WTC11 (cell line): ENCODE data around the gene TAF3. TPM values are rescaled to one million over a fixed set of nuclear protein-coding genes. Genes with fewer than 3 reads are reported as not detected.
A peak's percentile ranks its signal among the peaks of the same experiment; 100 is the strongest.

Experiments
- ATAC-seq: fragments of 200-7000 bp; cut with Tn5 transposase; 2 replicates; pipeline ENCODE4 v1.10.0; 2021; ENCODE audit warnings: mild to moderate bottlenecking, moderate library complexity
- CTCF ChIA-PET: fragments of 300-600 bp; sonication (Branson Sonifier 250); formaldehyde crosslinking; loops from one replicate; lab custom pipeline; 2021; ENCODE audit warnings: antibody characterized with exemption; lab: Charles Lee
- POLR2A ChIA-PET: fragments of 350-600 bp; sonication (Branson Sonifier 250); formaldehyde crosslinking; loops from one replicate; lab custom pipeline; 2021; ENCODE audit warnings: antibody characterized with exemption; lab: Charles Lee
- DNase-seq: peaks from one replicate; pipeline ENCODE4 v3.0.0; 2021; ENCODE audit warnings: low spot score
- H3K27ac Mint-ChIP-seq: 2 replicates; pipeline ENCODE4 v1.8.0; 2021; ENCODE audit warnings: mixed read lengths
- H3K27me3 Mint-ChIP-seq: 2 replicates; pipeline ENCODE4 v1.8.0; 2021; ENCODE audit warnings: low read depth, mild to moderate bottlenecking, moderate library complexity, mixed read lengths
- H3K36me3 Mint-ChIP-seq: 2 replicates; pipeline ENCODE4 v1.8.0; 2021; ENCODE audit warnings: mixed read lengths
- H3K4me1 Mint-ChIP-seq: 2 replicates; pipeline ENCODE4 v1.8.0; 2022; ENCODE audit warnings: mixed read lengths
- H3K4me3 Mint-ChIP-seq: 2 replicates; pipeline ENCODE4 v1.8.0; 2021; ENCODE audit warnings: mild to moderate bottlenecking, moderate library complexity, mixed read lengths
- H3K9me3 Mint-ChIP-seq: 2 replicates; pipeline ENCODE4 v1.8.0; 2021; ENCODE audit warnings: mixed read lengths
- CBFB ChIP-seq: sonication (generic); formaldehyde crosslinking; IDR thresholded peaks from 2 replicates; pipeline ENCODE4 v1.8.1; 2022; ENCODE audit warnings: mild to moderate bottlenecking, low read depth, missing genetic modification reagents
- CDX4 ChIP-seq: fragments of 250-450 bp; sonication (Bioruptor Pico); IDR thresholded peaks from 2 replicates; pipeline ENCODE4 v1.9.0; 2021; ENCODE audit warnings: moderate library complexity, mild to moderate bottlenecking, inconsistent platforms, borderline replicate concordance
- CREB1 ChIP-seq: sonication (generic); formaldehyde crosslinking; IDR thresholded peaks from 2 replicates; pipeline ENCODE4 v1.8.0; 2023; ENCODE audit warnings: mild to moderate bottlenecking, missing genetic modification reagents
- ESRRA ChIP-seq: sonication (generic); formaldehyde crosslinking; IDR thresholded peaks from 2 replicates; pipeline ENCODE4 v1.8.1; 2022; ENCODE audit warnings: mild to moderate bottlenecking, missing genetic modification reagents, borderline replicate concordance
- ETV6 ChIP-seq: sonication (generic); formaldehyde crosslinking; IDR thresholded peaks from 2 replicates; pipeline ENCODE4 v1.8.1; 2022; ENCODE audit warnings: mild to moderate bottlenecking, missing genetic modification reagents
- FOXK1 ChIP-seq: sonication (generic); formaldehyde crosslinking; IDR thresholded peaks from 2 replicates; pipeline ENCODE4 v1.8.0; 2022; ENCODE audit warnings: mild to moderate bottlenecking, moderate library complexity, missing genetic modification reagents
- FOXP1 ChIP-seq: sonication (generic); formaldehyde crosslinking; IDR thresholded peaks from 2 replicates; pipeline ENCODE4 v1.8.0; 2022; ENCODE audit warnings: missing genetic modification reagents, mild to moderate bottlenecking, moderate library complexity, borderline replicate concordance
- KAT7 ChIP-seq: sonication (generic); formaldehyde crosslinking; IDR thresholded peaks from 2 replicates; pipeline ENCODE4 v1.8.1; 2023; ENCODE audit warnings: missing genetic modification reagents, mild to moderate bottlenecking, borderline replicate concordance
- TP53 ChIP-seq: sonication (generic); formaldehyde crosslinking; IDR thresholded peaks from 2 replicates; pipeline ENCODE4 v1.8.1; 2023; ENCODE audit warnings: mild to moderate bottlenecking, missing genetic modification reagents
- USF1 ChIP-seq: sonication (generic); formaldehyde crosslinking; IDR thresholded peaks from 2 replicates; pipeline ENCODE4 v1.8.0; 2022; ENCODE audit warnings: mild to moderate bottlenecking, missing genetic modification reagents
- ZNF317 ChIP-seq: sonication (generic); formaldehyde crosslinking; IDR thresholded peaks from 2 replicates; pipeline ENCODE4 v1.8.1; 2023; ENCODE audit warnings: low read depth, mild to moderate bottlenecking, moderate library complexity, missing genetic modification reagents, borderline replicate concordance
- total RNA-seq: library from RNA; stranded (reverse); gene quantifications from 3 replicates; pipeline ENCODE4 v1.2.3, GENCODE V29; 2021
- TF ChIP-seq, protein P1 (sequence below): sonication (generic); formaldehyde crosslinking; IDR thresholded peaks from 2 replicates; pipeline ENCODE4 v1.8.1; 2023; ENCODE audit warnings: mild to moderate bottlenecking, missing genetic modification reagents, borderline replicate concordance
- TF ChIP-seq, protein P2 (sequence below): sonication (generic); formaldehyde crosslinking; IDR thresholded peaks from 2 replicates; pipeline ENCODE4 v1.8.0; 2023; ENCODE audit warnings: missing genetic modification reagents
- TF ChIP-seq, protein P3 (sequence below): fragments of 250-450 bp; sonication (Bioruptor Pico); conservative IDR thresholded peaks from 2 replicates; pipeline ENCODE4 v1.9.0; 2021; ENCODE audit warnings: mild to moderate bottlenecking
- TF ChIP-seq, protein P4 (sequence below): fragments of 250-450 bp; sonication (Bioruptor Pico); IDR thresholded peaks from 2 replicates; pipeline ENCODE4 v1.9.0; 2021; ENCODE audit warnings: mild to moderate bottlenecking, borderline replicate concordance

TAF3 gene
- total RNA-seq, 1 experiment from 2014 or later, result 8.9 TPM

DNA sequence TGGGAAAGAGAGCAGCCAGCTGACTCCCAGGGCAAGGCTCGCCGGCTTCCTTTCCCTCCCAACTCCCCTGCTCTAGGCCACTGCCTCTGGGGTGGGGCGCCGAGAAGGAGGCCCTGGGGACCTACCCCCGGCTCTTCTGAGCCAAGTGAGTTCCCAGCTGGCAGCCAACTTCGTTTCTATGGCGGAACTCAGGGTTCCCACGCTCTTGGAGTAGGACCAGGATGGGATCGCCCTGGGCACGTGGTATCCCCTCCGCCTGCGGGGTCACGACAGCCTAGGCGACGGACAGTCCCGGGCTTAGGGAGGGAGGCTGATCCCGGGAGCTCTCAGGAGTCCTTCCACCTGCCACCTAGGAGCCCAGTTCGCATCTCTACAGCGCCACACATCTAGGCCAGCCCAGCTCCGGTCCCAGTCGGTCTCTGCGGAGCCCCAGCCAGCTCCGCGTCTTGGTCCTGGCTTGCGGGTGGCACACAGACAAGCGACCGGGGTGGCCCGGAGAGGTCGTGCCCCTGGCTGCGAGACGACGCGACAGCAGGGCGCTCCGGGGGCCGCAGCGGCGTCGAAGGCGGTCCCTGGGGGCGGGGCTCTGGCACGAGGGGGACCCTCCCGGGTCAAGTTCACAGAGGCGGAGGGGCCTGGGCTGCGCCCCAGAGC is 215.6 kb downstream of the TAF3 start (continued):
- TF ChIP-seq USF1 (CRISPR knock-in tag) (peak; percentile 68; the same call in 1 of the 2 replicates), FOXK1 (CRISPR knock-in tag) (no peak), CREB1 (CRISPR knock-in tag) (peak; percentile 46; the same call in 1 of the 2 replicates), TP53 (no peak), KAT7 (CRISPR knock-in tag) (no peak), CBFB (no peak), ZNF317 (CRISPR knock-in tag) (no peak), ETV6 (CRISPR knock-in tag) (no peak), ESRRA (CRISPR knock-in tag) (no peak)
- TF ChIP-seq, protein P1, sequence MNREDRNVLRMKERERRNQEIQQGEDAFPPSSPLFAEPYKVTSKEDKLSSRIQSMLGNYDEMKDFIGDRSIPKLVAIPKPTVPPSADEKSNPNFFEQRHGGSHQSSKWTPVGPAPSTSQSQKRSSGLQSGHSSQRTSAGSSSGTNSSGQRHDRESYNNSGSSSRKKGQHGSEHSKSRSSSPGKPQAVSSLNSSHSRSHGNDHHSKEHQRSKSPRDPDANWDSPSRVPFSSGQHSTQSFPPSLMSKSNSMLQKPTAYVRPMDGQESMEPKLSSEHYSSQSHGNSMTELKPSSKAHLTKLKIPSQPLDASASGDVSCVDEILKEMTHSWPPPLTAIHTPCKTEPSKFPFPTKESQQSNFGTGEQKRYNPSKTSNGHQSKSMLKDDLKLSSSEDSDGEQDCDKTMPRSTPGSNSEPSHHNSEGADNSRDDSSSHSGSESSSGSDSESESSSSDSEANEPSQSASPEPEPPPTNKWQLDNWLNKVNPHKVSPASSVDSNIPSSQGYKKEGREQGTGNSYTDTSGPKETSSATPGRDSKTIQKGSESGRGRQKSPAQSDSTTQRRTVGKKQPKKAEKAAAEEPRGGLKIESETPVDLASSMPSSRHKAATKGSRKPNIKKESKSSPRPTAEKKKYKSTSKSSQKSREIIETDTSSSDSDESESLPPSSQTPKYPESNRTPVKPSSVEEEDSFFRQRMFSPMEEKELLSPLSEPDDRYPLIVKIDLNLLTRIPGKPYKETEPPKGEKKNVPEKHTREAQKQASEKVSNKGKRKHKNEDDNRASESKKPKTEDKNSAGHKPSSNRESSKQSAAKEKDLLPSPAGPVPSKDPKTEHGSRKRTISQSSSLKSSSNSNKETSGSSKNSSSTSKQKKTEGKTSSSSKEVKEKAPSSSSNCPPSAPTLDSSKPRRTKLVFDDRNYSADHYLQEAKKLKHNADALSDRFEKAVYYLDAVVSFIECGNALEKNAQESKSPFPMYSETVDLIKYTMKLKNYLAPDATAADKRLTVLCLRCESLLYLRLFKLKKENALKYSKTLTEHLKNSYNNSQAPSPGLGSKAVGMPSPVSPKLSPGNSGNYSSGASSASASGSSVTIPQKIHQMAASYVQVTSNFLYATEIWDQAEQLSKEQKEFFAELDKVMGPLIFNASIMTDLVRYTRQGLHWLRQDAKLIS (CRISPR knock-in tag), result no peak
- TF ChIP-seq, protein P2, sequence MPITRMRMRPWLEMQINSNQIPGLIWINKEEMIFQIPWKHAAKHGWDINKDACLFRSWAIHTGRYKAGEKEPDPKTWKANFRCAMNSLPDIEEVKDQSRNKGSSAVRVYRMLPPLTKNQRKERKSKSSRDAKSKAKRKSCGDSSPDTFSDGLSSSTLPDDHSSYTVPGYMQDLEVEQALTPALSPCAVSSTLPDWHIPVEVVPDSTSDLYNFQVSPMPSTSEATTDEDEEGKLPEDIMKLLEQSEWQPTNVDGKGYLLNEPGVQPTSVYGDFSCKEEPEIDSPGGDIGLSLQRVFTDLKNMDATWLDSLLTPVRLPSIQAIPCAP (CRISPR knock-in tag), result 0 out of 2 replicates have a peak, but pooled peaks have one; percentile 32
- TF ChIP-seq, protein P3, sequence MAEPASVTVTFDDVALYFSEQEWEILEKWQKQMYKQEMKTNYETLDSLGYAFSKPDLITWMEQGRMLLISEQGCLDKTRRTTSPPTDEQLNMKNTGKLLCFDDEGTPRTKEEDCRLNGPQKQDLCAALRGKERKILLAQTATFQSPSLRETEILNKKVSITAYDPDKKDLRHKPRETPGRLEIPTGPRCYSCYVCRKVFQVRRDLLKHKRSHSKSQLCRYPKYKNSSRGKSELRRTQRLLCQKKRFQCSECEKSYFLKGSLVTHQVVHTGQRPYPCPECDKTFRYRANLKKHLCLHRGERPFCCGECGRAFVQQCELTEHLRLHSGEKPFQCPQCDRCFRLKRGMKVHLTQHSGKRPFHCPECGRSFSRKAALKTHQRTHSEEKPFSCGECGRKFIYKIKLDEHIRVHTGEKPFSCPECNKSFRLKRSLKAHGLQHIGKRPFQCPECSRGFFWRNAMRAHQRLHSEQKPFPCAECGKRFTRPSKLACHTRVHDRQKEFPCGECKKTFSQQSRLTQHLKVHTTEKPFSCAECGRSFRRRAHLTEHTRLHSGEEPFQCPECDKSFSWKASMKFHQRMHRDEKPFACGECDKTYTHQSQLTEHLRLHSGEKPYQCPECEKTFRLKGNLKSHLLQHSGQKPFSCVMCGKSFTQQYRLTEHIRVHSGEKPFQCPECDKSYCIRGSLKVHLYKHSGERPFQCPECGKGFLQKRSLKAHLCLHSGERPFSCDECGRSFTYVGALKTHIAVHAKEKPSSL (CRISPR knock-in tag), result no peak
- TF ChIP-seq, all 79 proteins: peak for 9

- Mint-ChIP-seq H3K27ac (no peak overlapping the region), H3K4me1 (peaks cover 34% of the 10 kb centered on the region), H3K27me3 (peaks cover 91% of the 10 kb centered on the region), H3K36me3 (no peaks in the 10 kb centered on the region), H3K9me3 (no peaks in the 10 kb centered on the region), H3K4me3 (peak overlapping the region; percentile 55)
- ChIA-PET CTCF (interaction anchor here (1.0 kb wide), 1 partner anchor 26 kb away, joined by 4 read pairs; no protein-coding TSS in a partner anchor), POLR2A (interaction anchor here (1.0 kb wide), 1 partner anchor 9 kb away, joined by 5 read pairs; no protein-coding TSS in a partner anchor)
- DNase-seq (no peak), ATAC-seq (peak; percentile 10)
- no peak for TF ChIP-seq FOXP1 (CRISPR knock-in tag)
- TF ChIP-seq USF1 (CRISPR knock-in tag), result 0 out of 2 replicates have a peak, but pooled peaks have one; percentile 1
- TF ChIP-seq, protein P4, sequence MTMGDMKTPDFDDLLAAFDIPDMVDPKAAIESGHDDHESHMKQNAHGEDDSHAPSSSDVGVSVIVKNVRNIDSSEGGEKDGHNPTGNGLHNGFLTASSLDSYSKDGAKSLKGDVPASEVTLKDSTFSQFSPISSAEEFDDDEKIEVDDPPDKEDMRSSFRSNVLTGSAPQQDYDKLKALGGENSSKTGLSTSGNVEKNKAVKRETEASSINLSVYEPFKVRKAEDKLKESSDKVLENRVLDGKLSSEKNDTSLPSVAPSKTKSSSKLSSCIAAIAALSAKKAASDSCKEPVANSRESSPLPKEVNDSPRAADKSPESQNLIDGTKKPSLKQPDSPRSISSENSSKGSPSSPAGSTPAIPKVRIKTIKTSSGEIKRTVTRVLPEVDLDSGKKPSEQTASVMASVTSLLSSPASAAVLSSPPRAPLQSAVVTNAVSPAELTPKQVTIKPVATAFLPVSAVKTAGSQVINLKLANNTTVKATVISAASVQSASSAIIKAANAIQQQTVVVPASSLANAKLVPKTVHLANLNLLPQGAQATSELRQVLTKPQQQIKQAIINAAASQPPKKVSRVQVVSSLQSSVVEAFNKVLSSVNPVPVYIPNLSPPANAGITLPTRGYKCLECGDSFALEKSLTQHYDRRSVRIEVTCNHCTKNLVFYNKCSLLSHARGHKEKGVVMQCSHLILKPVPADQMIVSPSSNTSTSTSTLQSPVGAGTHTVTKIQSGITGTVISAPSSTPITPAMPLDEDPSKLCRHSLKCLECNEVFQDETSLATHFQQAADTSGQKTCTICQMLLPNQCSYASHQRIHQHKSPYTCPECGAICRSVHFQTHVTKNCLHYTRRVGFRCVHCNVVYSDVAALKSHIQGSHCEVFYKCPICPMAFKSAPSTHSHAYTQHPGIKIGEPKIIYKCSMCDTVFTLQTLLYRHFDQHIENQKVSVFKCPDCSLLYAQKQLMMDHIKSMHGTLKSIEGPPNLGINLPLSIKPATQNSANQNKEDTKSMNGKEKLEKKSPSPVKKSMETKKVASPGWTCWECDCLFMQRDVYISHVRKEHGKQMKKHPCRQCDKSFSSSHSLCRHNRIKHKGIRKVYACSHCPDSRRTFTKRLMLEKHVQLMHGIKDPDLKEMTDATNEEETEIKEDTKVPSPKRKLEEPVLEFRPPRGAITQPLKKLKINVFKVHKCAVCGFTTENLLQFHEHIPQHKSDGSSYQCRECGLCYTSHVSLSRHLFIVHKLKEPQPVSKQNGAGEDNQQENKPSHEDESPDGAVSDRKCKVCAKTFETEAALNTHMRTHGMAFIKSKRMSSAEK (CRISPR knock-in tag), result no peak
- no peak for TF ChIP-seq CDX4 (CRISPR knock-in tag)
Measured at GRCh38 chr10:8034466-8035005, 216.2 kb downstream of the TAF3 start.
